HepG2 (cell line): ENCODE data around the gene C14orf93. TPM values are rescaled to one million over a fixed set of nuclear protein-coding genes. Genes with fewer than 3 reads are reported as not detected.
A peak's percentile ranks its signal among the peaks of the same experiment; 100 is the strongest.

Source experiments
- CHD4 ChIP-seq: fragments of 200-600 bp; sonication (generic); IDR thresholded peaks from 2 replicates; pipeline ENCODE4 v1.7.0; 2017; ENCODE audit warnings: mild to moderate bottlenecking, low read length, borderline replicate concordance
- DPF2 ChIP-seq: sonication (generic); formaldehyde crosslinking; IDR thresholded peaks from 2 replicates; pipeline ENCODE4 v1.4.0; 2020; ENCODE audit warnings: mild to moderate bottlenecking, low read depth, missing genetic modification reagents, borderline replicate concordance
- FOSL2 ChIP-seq: sonication (generic); formaldehyde crosslinking; IDR thresholded peaks from 2 replicates; pipeline ENCODE4 v1.4.0; 2020; ENCODE audit warnings: missing genetic modification reagents
- HNRNPH1 ChIP-seq: fragments of 200-400 bp; formaldehyde crosslinking; optimal IDR thresholded peaks from 2 replicates; pipeline ENCODE3; 2017; ENCODE audit warnings: mild to moderate bottlenecking, low read depth, low read length
- MED1 ChIP-seq: sonication (generic); formaldehyde crosslinking; IDR thresholded peaks from 2 replicates; pipeline ENCODE4 v1.4.0; 2020; ENCODE audit warnings: missing genetic modification reagents
- PRDM4 ChIP-seq: sonication (generic); formaldehyde crosslinking; IDR thresholded peaks from 2 replicates; pipeline ENCODE4 v1.9.0; 2021; ENCODE audit warnings: missing genetic modification reagents, borderline replicate concordance
- RAD51 ChIP-seq: fragments of 450-650 bp; IDR thresholded peaks from 2 replicates; pipeline ENCODE4 v1.6.1; 2016; ENCODE audit warnings: borderline replicate concordance
- RARG ChIP-seq: sonication (generic); formaldehyde crosslinking; IDR thresholded peaks from 2 replicates; pipeline ENCODE4 v1.4.0; 2020; ENCODE audit warnings: low read depth, mild to moderate bottlenecking, missing genetic modification reagents
- STAT6 ChIP-seq: sonication (generic); formaldehyde crosslinking; IDR thresholded peaks from 2 replicates; pipeline ENCODE4 v1.4.0; 2020; ENCODE audit warnings: missing genetic modification reagents, mild to moderate bottlenecking, borderline replicate concordance
- ZBTB42 ChIP-seq: sonication (generic); formaldehyde crosslinking; IDR thresholded peaks from 2 replicates; pipeline ENCODE4 v1.5.0; 2020; ENCODE audit warnings: mild to moderate bottlenecking, missing genetic modification reagents
- ZFP1 ChIP-seq: IDR thresholded peaks from 2 replicates; pipeline ENCODE4 v1.6.1; 2016
- ZIK1 ChIP-seq: sonication (generic); formaldehyde crosslinking; IDR thresholded peaks from 2 replicates; pipeline ENCODE4 v1.5.0; 2020; ENCODE audit warnings: mild to moderate bottlenecking, low read depth, missing genetic modification reagents, borderline replicate concordance
- ZNF124 ChIP-seq: sonication (generic); formaldehyde crosslinking; IDR thresholded peaks from 2 replicates; pipeline ENCODE4 v1.4.0; 2020; ENCODE audit warnings: missing genetic modification reagents
- ZNF510 ChIP-seq: sonication (generic); formaldehyde crosslinking; IDR thresholded peaks from 2 replicates; pipeline ENCODE4 v1.4.0; 2020; ENCODE audit warnings: low read depth, mild to moderate bottlenecking, missing genetic modification reagents
- ZNF609 ChIP-seq: sonication (generic); formaldehyde crosslinking; IDR thresholded peaks from 2 replicates; pipeline ENCODE4 v1.4.0; 2020; ENCODE audit warnings: mild to moderate bottlenecking, missing genetic modification reagents, borderline replicate concordance
- ZNF747 ChIP-seq: sonication (generic); formaldehyde crosslinking; IDR thresholded peaks from 2 replicates; pipeline ENCODE4 v1.8.1; 2023; ENCODE audit warnings: missing genetic modification reagents, mild to moderate bottlenecking, borderline replicate concordance
- ZNF816 ChIP-seq: sonication (generic); formaldehyde crosslinking; IDR thresholded peaks from 2 replicates; pipeline ENCODE4 v1.8.0; 2022; ENCODE audit warnings: missing genetic modification reagents, mild to moderate bottlenecking, borderline replicate concordance
- ZSCAN29 ChIP-seq: sonication (generic); formaldehyde crosslinking; conservative IDR thresholded peaks from 2 replicates; pipeline ENCODE4 v1.4.0; 2020; ENCODE audit warnings: mild to moderate bottlenecking, missing genetic modification reagents
- polyA plus RNA-seq, 8 experiments: library from polyadenylated mRNA; depleted of rRNA in 3 of 8; stranded (reverse) in 7 of 8; unstranded in 1 of 8; fragments of >200 nt; fragmentation: Illumina TruSeq in 4 of 8; extraction: Trizol in 4 of 8; gene quantifications; 2 replicates each; pipeline versions ENCODE4 v1.2.1 to v1.2.3, GENCODE V29; 2011 to 2016; ENCODE audit warnings: low read depth in 4 of 8, missing spikeins in 1 of 8, mixed read lengths in 1 of 8; ENCODE audit not compliant: insufficient read depth in 1 of 8
- total RNA-seq, 5 experiments: library from RNA; depleted of rRNA; stranded (reverse); fragments of >200 nt; fragmentation: Illumina TruSeq; extraction: Trizol; gene quantifications; 2 replicates each; pipeline ENCODE4 v1.2.3, GENCODE V29; 2016; ENCODE audit warnings: low read depth in 1 of 5

C14orf93 gene
- total and polyA plus RNA-seq, 2 of the 13 experiments (the other 11 are each of a cell fraction or from before 2014, with no cell fraction given) = 11.4 to 22.5 TPM

- TF ChIP-seq ZBTB42 (CRISPR knock-in tag) (no peak), RARG (CRISPR knock-in tag) (no peak; the same call in 1 of the 2 replicates), CHD4 (peak; percentile 98; the same call in 1 of the 2 replicates), ZFP1 (peak; percentile 85), ZNF747 (CRISPR knock-in tag) (peak; percentile 98), HNRNPH1 (no peak), ZNF816 (CRISPR knock-in tag) (no peak), MED1 (CRISPR knock-in tag) (no peak), ZNF510 (CRISPR knock-in tag) (peak; percentile 23), ZIK1 (CRISPR knock-in tag) (peak; percentile 51; the same call in 1 of the 2 replicates), PRDM4 (no peak; the same call in 1 of the 2 replicates), RAD51 (no peak), DPF2 (peak; percentile 99), ZSCAN29 (CRISPR knock-in tag) (peak; percentile 81), FOSL2 (CRISPR knock-in tag) (peak; percentile 95), ZNF609 (CRISPR knock-in tag) (peak; percentile 92), STAT6 (CRISPR knock-in tag) (peak; percentile 27; the same call in 1 of the 2 replicates), ZNF124 (CRISPR knock-in tag) (peak; percentile 91)
These were observed 33.1 kb downstream of the C14orf93 start (continued) for GRCh38 chr14:22976620-22977433.
